Measurements from ENCODE around the gene BMP8B.
"Not testable (repeated sequence)": the region's sequence is repeated elsewhere in the genome, so short reads cannot be mapped to it uniquely, and the experiment has no call there.

Gene BMP8B

GRCh38 chr1:39777896-39778295 lies 10.8 kb downstream of the BMP8B start:
- not testable (repeated sequence) for DNase-seq (ENCODE audit: low spot score)

- DNase-seq (ENCODE audit: low spot score): no peak
These were observed 11.4 kb downstream of the BMP8B start for GRCh38 chr1:39777306-39777705.

- no peak for DNase-seq (ENCODE audit: low spot score)
These were observed 11.8 kb downstream of the BMP8B start for GRCh38 chr1:39776886-39777285.

- no peak for DNase-seq (ENCODE audit: low spot score)
These were observed 12.3 kb downstream of the BMP8B start for GRCh38 chr1:39776400-39776713.

GRCh38 chr1:39775676-39776399 lies 12.8 kb downstream of the BMP8B start:
- not testable (repeated sequence) for DNase-seq (ENCODE audit: low spot score)

- not testable (repeated sequence) for DNase-seq (ENCODE audit: low spot score)
These were observed 13.5 kb downstream of the BMP8B start for GRCh38 chr1:39775141-39775540.

- DNase-seq (ENCODE audit: low spot score): not testable (repeated sequence)
These were observed 15.2 kb downstream of the BMP8B start for GRCh38 chr1:39773369-39773979.

- not testable (repeated sequence) for DNase-seq (ENCODE audit: low spot score)
These were observed 17.6 kb downstream of the BMP8B start, which contains the start of gene OXCT2 for GRCh38 chr1:39771022-39771532. TSS of gene OXCT2 (minus strand) at chr1:39771348. CDS start at chr1:39771255, 93 bp downstream.

- not testable (repeated sequence) for DNase-seq (ENCODE audit: low spot score)
These were observed 18.3 kb downstream of the BMP8B start for GRCh38 chr1:39770100-39771021.

- not testable (repeated sequence) for DNase-seq (ENCODE audit: low spot score)
These were observed 19.2 kb downstream of the BMP8B start for GRCh38 chr1:39769502-39769901.

- DNase-seq (ENCODE audit: low spot score): not testable (repeated sequence)
These were observed 22.2 kb downstream of the BMP8B start for GRCh38 chr1:39766466-39766865.

- not testable (repeated sequence) for DNase-seq (ENCODE audit: low spot score)
These were observed 24.2 kb downstream of the BMP8B start for GRCh38 chr1:39764512-39764911.

- not testable (repeated sequence) for DNase-seq (ENCODE audit: low spot score)
These were observed 24.9 kb downstream of the BMP8B start for GRCh38 chr1:39763619-39764374.

GRCh38 chr1:39762550-39763540 lies 25.8 kb downstream of the BMP8B start:
- no peak for DNase-seq (ENCODE audit: low spot score)

- no peak for DNase-seq (ENCODE audit: low spot score)
These were observed 27.0 kb downstream of the BMP8B start for GRCh38 chr1:39761557-39762260.

- no peak for DNase-seq (ENCODE audit: low spot score)
These were observed 27.6 kb downstream of the BMP8B start for GRCh38 chr1:39761016-39761415.

GRCh38 chr1:39760074-39761008 lies 28.3 kb downstream of the BMP8B start:
- no peak for DNase-seq (ENCODE audit: low spot score)

- DNase-seq (ENCODE audit: low spot score): no peak
These were observed 29.3 kb downstream of the BMP8B start for GRCh38 chr1:39759436-39759726.

Measured in Ammon's horn (tissue), 1 donor.